GM19099 (cell line): ENCODE results near the gene B4GALT3.

ENCODE experiments used
- POLR2A ChIP-seq: IDR thresholded peaks from 3 replicates; pipeline ENCODE4 v1.6.1; 2011; ENCODE audit warnings: low read depth; ENCODE audit not compliant: insufficient read length; ENCODE audit errors: extremely low read depth

Gene B4GALT3

GRCh38 chr1:161214369-161214768, 37.1 kb upstream of the B4GALT3 start:
- no peak for TF ChIP-seq POLR2A

- TF ChIP-seq POLR2A = no peak
Observed at GRCh38 chr1:161209790-161210409, 32.6 kb upstream of the B4GALT3 start.

- TF ChIP-seq POLR2A = no peak
Observed at GRCh38 chr1:161207173-161207572, 29.9 kb upstream of the B4GALT3 start.

- no peak for TF ChIP-seq POLR2A
Observed at GRCh38 chr1:161206411-161207140, 29.3 kb upstream of the B4GALT3 start.

- peak; percentile 93 for TF ChIP-seq POLR2A
Observed at GRCh38 chr1:161201836-161202712, 24.8 kb upstream of the B4GALT3 start, which contains the start of gene NDUFS2. TSS of gene NDUFS2 (plus strand) at chr1:161202367. CDS start at chr1:161202386, 19 bp downstream.

- no peak for TF ChIP-seq POLR2A
Observed at GRCh38 chr1:161200992-161201835, 23.9 kb upstream of the B4GALT3 start.

GRCh38 chr1:161200421-161200991, 23.2 kb upstream of the B4GALT3 start:
- no peak for TF ChIP-seq POLR2A

GRCh38 chr1:161199506-161200139, 22.3 kb upstream of the B4GALT3 start:
- TF ChIP-seq POLR2A = no peak

- TF ChIP-seq POLR2A = no peak
Observed at GRCh38 chr1:161198897-161199431, 21.7 kb upstream of the B4GALT3 start, which contains the start of gene ADAMTS4. TSS of gene ADAMTS4 (minus strand) at chr1:161199054. CDS start at chr1:161198627, 427 bp downstream.

GRCh38 chr1:161198194-161198896, 21.0 kb upstream of the B4GALT3 start:
- no peak for TF ChIP-seq POLR2A

- no peak for TF ChIP-seq POLR2A
Observed at GRCh38 chr1:161197560-161198193, 20.4 kb upstream of the B4GALT3 start.

- no peak for TF ChIP-seq POLR2A
Observed at GRCh38 chr1:161196521-161197451, 19.5 kb upstream of the B4GALT3 start.

- TF ChIP-seq POLR2A = no peak
Observed at GRCh38 chr1:161196111-161196510, 18.8 kb upstream of the B4GALT3 start.
